22Rv1 (cell line): ENCODE measurements around the gene MSANTD7.

Experiments
- H3K27ac ChIP-seq: fragments of 450-650 bp; 2 replicates; pipeline ENCODE4 v1.5.1; 2017
- ZFX ChIP-seq: fragments of 450-650 bp; IDR thresholded peaks from 2 replicates; pipeline ENCODE4 v1.6.1; 2017; ENCODE audit warnings: antibody characterized with exemption, borderline replicate concordance
- TF ChIP-seq, protein P1 (sequence below): fragments of 450-650 bp; IDR thresholded peaks from 2 replicates; pipeline ENCODE4 v1.5.1; 2017; ENCODE audit warnings: mild to moderate bottlenecking

Gene MSANTD7

GRCh38 chr10:14839305-14839695, 1.2 kb downstream of the MSANTD7 start:
- peak overlapping the region; percentile 74 for H3K27ac ChIP-seq
- TF ChIP-seq, protein P1, sequence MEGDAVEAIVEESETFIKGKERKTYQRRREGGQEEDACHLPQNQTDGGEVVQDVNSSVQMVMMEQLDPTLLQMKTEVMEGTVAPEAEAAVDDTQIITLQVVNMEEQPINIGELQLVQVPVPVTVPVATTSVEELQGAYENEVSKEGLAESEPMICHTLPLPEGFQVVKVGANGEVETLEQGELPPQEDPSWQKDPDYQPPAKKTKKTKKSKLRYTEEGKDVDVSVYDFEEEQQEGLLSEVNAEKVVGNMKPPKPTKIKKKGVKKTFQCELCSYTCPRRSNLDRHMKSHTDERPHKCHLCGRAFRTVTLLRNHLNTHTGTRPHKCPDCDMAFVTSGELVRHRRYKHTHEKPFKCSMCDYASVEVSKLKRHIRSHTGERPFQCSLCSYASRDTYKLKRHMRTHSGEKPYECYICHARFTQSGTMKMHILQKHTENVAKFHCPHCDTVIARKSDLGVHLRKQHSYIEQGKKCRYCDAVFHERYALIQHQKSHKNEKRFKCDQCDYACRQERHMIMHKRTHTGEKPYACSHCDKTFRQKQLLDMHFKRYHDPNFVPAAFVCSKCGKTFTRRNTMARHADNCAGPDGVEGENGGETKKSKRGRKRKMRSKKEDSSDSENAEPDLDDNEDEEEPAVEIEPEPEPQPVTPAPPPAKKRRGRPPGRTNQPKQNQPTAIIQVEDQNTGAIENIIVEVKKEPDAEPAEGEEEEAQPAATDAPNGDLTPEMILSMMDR = no peak
- TF ChIP-seq ZFX = no peak

DNA sequence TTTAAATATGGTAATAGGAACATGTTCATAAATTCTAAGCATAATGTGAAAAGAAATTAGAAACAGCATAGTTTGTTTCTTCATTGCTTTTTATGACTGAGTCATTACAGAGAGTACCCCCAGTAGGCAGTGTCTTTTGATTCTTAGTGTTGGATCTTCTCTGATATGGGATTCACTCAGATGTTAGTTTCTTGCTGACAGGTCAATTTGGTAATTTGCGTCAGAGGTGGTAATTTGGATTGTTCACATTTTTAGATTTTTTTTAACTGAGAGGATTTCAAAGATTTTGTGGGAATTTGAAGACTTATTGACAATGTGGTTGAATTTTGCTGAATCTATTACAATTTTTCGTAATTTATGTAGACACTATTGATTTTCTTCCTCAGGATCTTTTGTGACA, 2.1 kb downstream of the MSANTD7 start:
- TF ChIP-seq, protein P1 = no peak
- no peak for TF ChIP-seq ZFX
- H3K27ac ChIP-seq = no peak overlapping the region

DNA sequence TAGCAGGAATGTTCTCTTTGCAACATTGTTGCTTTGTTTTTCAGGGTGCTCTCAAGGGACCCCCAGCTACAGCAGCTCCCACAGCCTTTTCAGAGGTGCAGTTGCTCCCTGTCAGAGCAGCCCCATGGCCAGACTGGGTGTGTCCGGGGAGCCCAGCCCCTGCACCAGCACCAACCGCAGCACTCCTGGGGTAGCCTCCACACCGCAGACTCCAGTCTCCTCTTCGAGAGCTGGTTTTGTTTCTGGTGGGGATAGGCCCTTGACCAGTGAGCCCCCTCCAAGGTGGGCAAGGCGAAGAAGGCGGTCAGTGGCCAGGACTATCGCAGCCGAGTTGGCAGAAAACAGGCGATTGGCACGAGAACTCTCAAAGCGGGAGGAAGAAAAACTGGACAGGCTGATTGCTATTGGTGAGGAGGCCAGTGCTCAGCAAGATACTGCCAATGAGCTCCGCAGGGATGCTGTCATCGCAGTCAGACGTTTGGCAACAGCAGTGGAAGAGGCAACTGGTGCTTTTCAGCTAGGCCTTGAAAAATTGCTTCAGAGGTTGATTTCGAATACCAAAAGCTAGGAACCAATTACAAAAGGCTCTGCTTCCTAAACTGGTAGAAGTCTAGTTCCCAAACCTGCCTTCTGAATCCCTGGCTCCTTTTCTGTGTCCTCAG, 5.4 kb downstream of the MSANTD7 start:
- no peak overlapping the region for H3K27ac ChIP-seq
- TF ChIP-seq, protein P1 = no peak
- TF ChIP-seq ZFX = no peak

DNA sequence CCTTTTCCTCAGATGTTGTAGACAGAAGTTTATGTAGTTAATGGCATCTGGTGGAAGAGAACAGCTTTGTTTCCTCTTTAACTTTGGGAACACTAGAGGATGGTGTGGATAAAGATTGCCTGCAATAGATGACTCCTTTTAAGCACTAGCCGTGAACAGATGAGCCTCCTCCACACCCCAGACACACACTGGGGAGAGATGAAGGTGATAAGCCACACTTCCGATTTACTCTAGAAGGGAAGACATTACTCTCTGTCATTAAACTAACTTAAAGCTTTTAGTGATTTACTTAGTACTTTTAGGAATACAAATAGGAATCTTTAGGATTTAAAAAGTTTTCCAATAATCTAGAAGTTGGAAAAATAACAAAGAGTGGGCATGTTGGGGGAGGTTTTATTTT, 6.8 kb downstream of the MSANTD7 start:
- TF ChIP-seq ZFX = no peak
- H3K27ac ChIP-seq = no peak overlapping the region

GRCh38 chr10:14852236-14852635, 14.1 kb downstream of the MSANTD7 start:
- H3K27ac ChIP-seq = no peak overlapping the region
- TF ChIP-seq ZFX = no peak
- TF ChIP-seq, protein P1 = no peak

GRCh38 chr10:14855453-14855852, 17.3 kb downstream of the MSANTD7 start:
- no peak overlapping the region for H3K27ac ChIP-seq
- TF ChIP-seq, protein P1 = no peak
- no peak for TF ChIP-seq ZFX

DNA sequence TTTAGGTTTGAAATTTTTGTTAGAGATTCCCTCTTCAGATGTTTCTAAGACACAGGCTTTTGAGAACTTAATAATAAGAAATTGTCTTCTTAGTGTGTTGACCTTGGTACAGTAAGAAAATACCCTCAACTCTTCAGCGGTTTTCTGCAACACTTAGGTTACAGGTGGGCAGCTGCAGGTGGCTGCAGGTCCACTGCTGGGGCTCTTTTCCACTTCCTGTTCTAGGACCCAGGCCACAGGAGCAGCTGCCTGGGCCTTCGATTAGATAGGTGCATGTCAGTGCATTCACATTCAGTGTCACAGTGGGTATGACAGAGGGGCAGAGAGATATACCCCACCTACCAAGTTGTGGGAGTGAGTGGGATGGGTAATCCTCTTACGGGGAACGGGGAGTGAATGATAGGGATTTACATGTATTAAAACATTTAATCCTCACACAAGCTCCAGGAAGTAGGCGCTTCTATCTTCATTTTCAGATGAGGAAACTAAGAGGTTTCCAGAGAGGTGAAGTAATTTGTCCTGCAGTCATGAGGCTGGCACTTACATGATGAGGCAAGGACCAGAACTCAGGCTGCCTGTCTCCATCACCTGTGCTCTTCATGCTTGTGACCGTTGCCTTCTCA, 20.3 kb downstream of the MSANTD7 start:
- no peak overlapping the region for H3K27ac ChIP-seq
- TF ChIP-seq ZFX = no peak
- TF ChIP-seq, protein P1 = no peak
